Neural cell (in vitro differentiated cells): ENCODE measurements around the gene TBCB. TPM values are rescaled to one million over a fixed set of nuclear protein-coding genes. Genes with fewer than 3 reads are reported as not detected.

Source experiments
- H2AFZ ChIP-seq: fragments of 200-600, 300-800 bp; sonication (generic), shearing (Covaris generic); 2 replicates; pipeline ENCODE4 v1.6.0; 2014; ENCODE audit warnings: low read depth, mild to moderate bottlenecking, antibody characterized with exemption, low read length, moderate library complexity
- H3F3A ChIP-seq: fragments of 200-600 bp; shearing (Covaris generic); 2 replicates; pipeline ENCODE4 v1.6.1; 2016; ENCODE audit warnings: mild to moderate bottlenecking, moderate library complexity, mixed read lengths, antibody characterized with exemption, low read length; ENCODE audit not compliant: insufficient read depth, poor library complexity, severe bottlenecking
- H3K27ac ChIP-seq: fragments of 200-600, 300-800 bp; sonication (generic), shearing (Covaris generic); 2 replicates; pipeline ENCODE4 v1.5.1; 2014; ENCODE audit warnings: mild to moderate bottlenecking, low read length, moderate library complexity
- H3K27me3 ChIP-seq: fragments of 300-800, 200-600 bp; sonication (generic), shearing (Covaris generic); 2 replicates; pipeline ENCODE4 v1.6.0; 2014; ENCODE audit warnings: mild to moderate bottlenecking, low read depth, low read length, moderate library complexity; ENCODE audit not compliant: insufficient read depth
- H3K36me3 ChIP-seq: fragments of 300-800, 200-600 bp; sonication (generic), shearing (Covaris generic); 2 replicates; pipeline ENCODE4 v1.5.1; 2014; ENCODE audit warnings: mild to moderate bottlenecking, antibody characterized with exemption, low read length, moderate library complexity; ENCODE audit not compliant: insufficient read depth
- H3K4me2 ChIP-seq: fragments of 300-800, 200-600 bp; sonication (generic), shearing (Covaris generic); 2 replicates; pipeline ENCODE4 v1.6.0; 2014; ENCODE audit warnings: mild to moderate bottlenecking, low read length
- H3K4me3 ChIP-seq: fragments of 300-800, 200-600 bp; sonication (generic), shearing (Covaris generic); 2 replicates; pipeline ENCODE4 v1.5.1; 2014; ENCODE audit warnings: mild to moderate bottlenecking, low read length, moderate library complexity
- H3K79me2 ChIP-seq: fragments of 200-600 bp; shearing (Covaris generic); replicated peaks from 2 replicates; pipeline ENCODE4 v1.6.0; 2014; ENCODE audit warnings: mild to moderate bottlenecking, low read length, moderate library complexity; ENCODE audit not compliant: insufficient read depth
- H3K9ac ChIP-seq: fragments of 300-800, 200-600 bp; sonication (generic), shearing (Covaris generic); 2 replicates; pipeline ENCODE4 v1.6.1; 2016; ENCODE audit warnings: mild to moderate bottlenecking, low read length, mixed read lengths
- H3K9me2 ChIP-seq: fragments of 200-600 bp; shearing (Covaris generic); 2 replicates; pipeline ENCODE4 v1.6.1; 2016; ENCODE audit warnings: mild to moderate bottlenecking, low read length, mixed read lengths; ENCODE audit not compliant: insufficient read depth
- H3K9me3 ChIP-seq: fragments of 200-600, 300-800 bp; sonication (generic), shearing (Covaris generic); 2 replicates; pipeline ENCODE4 v1.6.1; 2016; ENCODE audit warnings: mild to moderate bottlenecking, mixed run types, low read length, moderate library complexity, mixed read lengths
- H4K20me1 ChIP-seq: fragments of 200-600 bp; shearing (Covaris generic); 2 replicates; pipeline ENCODE4 v1.6.1; 2016; ENCODE audit warnings: mild to moderate bottlenecking, mixed run types; ENCODE audit not compliant: insufficient read depth
- EP300 ChIP-seq: fragments of 450-650 bp; conservative IDR thresholded peaks from 2 replicates; pipeline ENCODE4 v1.6.1; 2014; ENCODE audit warnings: antibody characterized with exemption, mild to moderate bottlenecking, moderate library complexity; ENCODE audit not compliant: poor library complexity, severe bottlenecking
- EZH2 ChIP-seq: fragments of 200-600, 300-800 bp; shearing (Covaris generic), sonication (generic); IDR thresholded peaks from 2 replicates; pipeline ENCODE4 v1.6.1; 2014; ENCODE audit warnings: antibody characterized with exemption, low read length, borderline replicate concordance, mild to moderate bottlenecking; ENCODE audit not compliant: insufficient read depth, poor library complexity, severe bottlenecking
- MXI1 ChIP-seq: fragments of 450-650 bp; conservative IDR thresholded peaks from 2 replicates; pipeline ENCODE4 v1.6.1; 2014; ENCODE audit warnings: antibody characterized with exemption, mild to moderate bottlenecking; ENCODE audit not compliant: poor library complexity, severe bottlenecking
- POLR2AphosphoS5 ChIP-seq: IDR thresholded peaks from 2 replicates; pipeline ENCODE4 v1.6.1; 2012
- RAD21 ChIP-seq: fragments of 450-650 bp; conservative IDR thresholded peaks from 2 replicates; pipeline ENCODE4 v1.6.1; 2014; ENCODE audit warnings: antibody characterized with exemption, mild to moderate bottlenecking, moderate library complexity
- SMC3 ChIP-seq: fragments of 450-650 bp; conservative IDR thresholded peaks from 2 replicates; pipeline ENCODE4 v1.6.1; 2014; ENCODE audit warnings: antibody characterized with exemption, mild to moderate bottlenecking, moderate library complexity; ENCODE audit not compliant: poor library complexity
- TAF1 ChIP-seq: IDR thresholded peaks from 2 replicates; pipeline ENCODE4 v1.6.1; 2012; ENCODE audit warnings: low read depth
- polyA plus RNA-seq: library from polyadenylated mRNA; depleted of rRNA; stranded (reverse); fragments of >200 nt; gene quantifications from 2 replicates; pipeline ENCODE4 v1.2.3, GENCODE V29; 2014
- TF ChIP-seq, protein P1 (sequence below): fragments of 450-650 bp; IDR thresholded peaks from 2 replicates; pipeline ENCODE4 v1.5.1; 2014; ENCODE audit warnings: antibody characterized with exemption, mild to moderate bottlenecking, moderate library complexity; ENCODE audit not compliant: poor library complexity, severe bottlenecking
- TF ChIP-seq, protein P2 (sequence below): IDR thresholded peaks from 2 replicates; pipeline ENCODE4 v1.6.1; 2012; ENCODE audit warnings: borderline replicate concordance

The TBCB gene
- polyA plus RNA-seq, 1 donor from 2014 or later = 640 TPM

DNA sequence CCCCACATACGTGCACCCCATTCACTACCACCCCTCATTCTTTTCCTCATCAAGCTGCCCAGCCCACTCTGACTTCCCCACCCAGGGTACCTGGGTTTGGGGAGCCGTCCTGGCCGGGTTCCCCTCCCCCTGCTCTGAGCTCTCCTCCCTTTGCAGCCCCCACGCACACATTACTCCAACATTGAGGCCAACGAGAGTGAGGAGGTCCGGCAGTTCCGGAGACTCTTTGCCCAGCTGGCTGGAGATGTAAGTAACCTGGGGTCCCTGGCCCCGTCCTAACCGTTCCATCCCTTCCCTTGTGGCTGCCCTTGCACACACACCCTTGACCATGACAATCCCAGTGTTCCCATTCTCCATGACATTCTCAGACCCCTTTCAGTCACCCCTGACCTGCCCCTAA is 27.2 kb downstream of the TBCB start:
- Histone ChIP-seq H3K36me3 (peaks cover 13% of the 10 kb centered on the region), H3K9ac (no peak overlapping the region), H3K4me2 (no peak overlapping the region), H4K20me1 (no peaks in the 10 kb centered on the region), H3K4me3 (no peak overlapping the region), H2AFZ (no peak overlapping the region), H3K9me2 (no peaks in the 10 kb centered on the region), H3F3A (no peaks in the 10 kb centered on the region), H3K9me3 (no peaks in the 10 kb centered on the region), H3K27me3 (no peaks in the 10 kb centered on the region), H3K27ac (no peak overlapping the region), H3K79me2 (peaks cover 9% of the 10 kb centered on the region)
- TF ChIP-seq EZH2 (no peak), MXI1 (no peak), TAF1 (no peak), EP300 (no peak), POLR2AphosphoS5 (no peak), SMC3 (no peak), RAD21 (no peak)
- TF ChIP-seq, protein P1, sequence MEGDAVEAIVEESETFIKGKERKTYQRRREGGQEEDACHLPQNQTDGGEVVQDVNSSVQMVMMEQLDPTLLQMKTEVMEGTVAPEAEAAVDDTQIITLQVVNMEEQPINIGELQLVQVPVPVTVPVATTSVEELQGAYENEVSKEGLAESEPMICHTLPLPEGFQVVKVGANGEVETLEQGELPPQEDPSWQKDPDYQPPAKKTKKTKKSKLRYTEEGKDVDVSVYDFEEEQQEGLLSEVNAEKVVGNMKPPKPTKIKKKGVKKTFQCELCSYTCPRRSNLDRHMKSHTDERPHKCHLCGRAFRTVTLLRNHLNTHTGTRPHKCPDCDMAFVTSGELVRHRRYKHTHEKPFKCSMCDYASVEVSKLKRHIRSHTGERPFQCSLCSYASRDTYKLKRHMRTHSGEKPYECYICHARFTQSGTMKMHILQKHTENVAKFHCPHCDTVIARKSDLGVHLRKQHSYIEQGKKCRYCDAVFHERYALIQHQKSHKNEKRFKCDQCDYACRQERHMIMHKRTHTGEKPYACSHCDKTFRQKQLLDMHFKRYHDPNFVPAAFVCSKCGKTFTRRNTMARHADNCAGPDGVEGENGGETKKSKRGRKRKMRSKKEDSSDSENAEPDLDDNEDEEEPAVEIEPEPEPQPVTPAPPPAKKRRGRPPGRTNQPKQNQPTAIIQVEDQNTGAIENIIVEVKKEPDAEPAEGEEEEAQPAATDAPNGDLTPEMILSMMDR = no peak
- TF ChIP-seq, protein P2, sequence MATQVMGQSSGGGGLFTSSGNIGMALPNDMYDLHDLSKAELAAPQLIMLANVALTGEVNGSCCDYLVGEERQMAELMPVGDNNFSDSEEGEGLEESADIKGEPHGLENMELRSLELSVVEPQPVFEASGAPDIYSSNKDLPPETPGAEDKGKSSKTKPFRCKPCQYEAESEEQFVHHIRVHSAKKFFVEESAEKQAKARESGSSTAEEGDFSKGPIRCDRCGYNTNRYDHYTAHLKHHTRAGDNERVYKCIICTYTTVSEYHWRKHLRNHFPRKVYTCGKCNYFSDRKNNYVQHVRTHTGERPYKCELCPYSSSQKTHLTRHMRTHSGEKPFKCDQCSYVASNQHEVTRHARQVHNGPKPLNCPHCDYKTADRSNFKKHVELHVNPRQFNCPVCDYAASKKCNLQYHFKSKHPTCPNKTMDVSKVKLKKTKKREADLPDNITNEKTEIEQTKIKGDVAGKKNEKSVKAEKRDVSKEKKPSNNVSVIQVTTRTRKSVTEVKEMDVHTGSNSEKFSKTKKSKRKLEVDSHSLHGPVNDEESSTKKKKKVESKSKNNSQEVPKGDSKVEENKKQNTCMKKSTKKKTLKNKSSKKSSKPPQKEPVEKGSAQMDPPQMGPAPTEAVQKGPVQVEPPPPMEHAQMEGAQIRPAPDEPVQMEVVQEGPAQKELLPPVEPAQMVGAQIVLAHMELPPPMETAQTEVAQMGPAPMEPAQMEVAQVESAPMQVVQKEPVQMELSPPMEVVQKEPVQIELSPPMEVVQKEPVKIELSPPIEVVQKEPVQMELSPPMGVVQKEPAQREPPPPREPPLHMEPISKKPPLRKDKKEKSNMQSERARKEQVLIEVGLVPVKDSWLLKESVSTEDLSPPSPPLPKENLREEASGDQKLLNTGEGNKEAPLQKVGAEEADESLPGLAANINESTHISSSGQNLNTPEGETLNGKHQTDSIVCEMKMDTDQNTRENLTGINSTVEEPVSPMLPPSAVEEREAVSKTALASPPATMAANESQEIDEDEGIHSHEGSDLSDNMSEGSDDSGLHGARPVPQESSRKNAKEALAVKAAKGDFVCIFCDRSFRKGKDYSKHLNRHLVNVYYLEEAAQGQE = no peak

DNA sequence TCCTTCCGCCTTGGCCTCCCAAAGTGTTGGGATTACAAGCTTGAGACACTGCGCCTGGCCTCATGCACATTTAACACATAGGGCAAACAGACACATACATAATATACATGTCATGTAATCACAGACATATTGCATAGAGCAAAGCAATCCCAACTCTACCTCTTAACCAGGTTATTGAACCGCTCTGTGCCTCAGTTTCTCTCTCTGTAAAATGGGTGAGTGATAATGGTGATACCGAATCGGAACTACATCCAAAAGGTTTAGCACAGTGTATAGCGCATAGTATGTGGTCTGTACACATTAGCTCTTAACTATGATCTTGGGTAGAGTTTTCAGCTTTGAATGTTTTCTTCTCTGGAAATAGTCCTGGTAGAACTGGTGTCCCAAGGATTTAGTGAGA is 29.4 kb downstream of the TBCB start:
- Histone ChIP-seq H3K4me3 (no peak overlapping the region), H3K79me2 (peaks cover 9% of the 10 kb centered on the region), H3F3A (no peaks in the 10 kb centered on the region), H2AFZ (no peak overlapping the region), H3K36me3 (peaks cover 13% of the 10 kb centered on the region), H4K20me1 (no peaks in the 10 kb centered on the region), H3K9me3 (no peaks in the 10 kb centered on the region), H3K9ac (no peak overlapping the region), H3K9me2 (no peaks in the 10 kb centered on the region), H3K27ac (no peak overlapping the region), H3K4me2 (no peak overlapping the region), H3K27me3 (no peaks in the 10 kb centered on the region)
- TF ChIP-seq TAF1 (no peak), SMC3 (no peak), EP300 (no peak), RAD21 (no peak), POLR2AphosphoS5 (no peak), MXI1 (no peak), EZH2 (no peak)
- TF ChIP-seq, protein P1 = no peak
- TF ChIP-seq, protein P2 = no peak
